Upper lobe of left lung (tissue), 6 donors: ENCODE results near the gene CBX3. TPM values are rescaled to one million over a fixed set of nuclear protein-coding genes. Genes with fewer than 3 reads are reported as not detected.
"Not testable (repeated sequence)": the region's sequence is repeated elsewhere in the genome, so short reads cannot be mapped to it uniquely, and the experiment has no call there.

ENCODE experiments used
- ATAC-seq, 2 donors: fragments of 200-7000 bp; cut with Tn5 transposase; one replicate each; pipeline ENCODE4 v1.9.1; 2022; ENCODE audit warnings: mild to moderate bottlenecking in 2 of 2, moderate library complexity in 2 of 2; ENCODE audit not compliant: low FRiP score in 2 of 2
- DNase-seq, 2 donors: peaks; one replicate each; pipeline ENCODE4 v3.0.0-alpha.2; 2019 to 2020
- H3K27ac ChIP-seq, 4 donors: fragments of 200-600 bp; sonication (generic); one replicate each; pipeline ENCODE4 v1.5.1; 2016 to 2019
- H3K27me3 ChIP-seq, 4 donors: fragments of 200-600 bp; sonication (generic); one replicate each; pipeline ENCODE4 v1.5.1; 2017 to 2019
- H3K36me3 ChIP-seq, 4 donors: fragments of 200-600 bp; sonication (generic); one replicate each; pipeline ENCODE4 v1.5.1; 2016 to 2019
- H3K4me1 ChIP-seq, 4 donors: fragments of 200-600 bp; sonication (generic); one replicate each; pipeline ENCODE4 v1.5.1; 2018 to 2019
- H3K4me3 ChIP-seq, 4 donors: fragments of 200-600 bp; sonication (generic); one replicate each; pipeline ENCODE4 v1.5.1; 2017 to 2019; ENCODE audit warnings: mild to moderate bottlenecking in 2 of 4, moderate library complexity in 1 of 4
- H3K9me3 ChIP-seq, 4 donors: fragments of 200-600 bp; sonication (generic); one replicate each; pipeline ENCODE4 v1.5.1; 2018 to 2019
- EP300 ChIP-seq, 4 donors: sonication (generic); formaldehyde crosslinking; IDR thresholded peaks; one replicate each; pipeline ENCODE4 v1.5.1; 2017; ENCODE audit warnings: antibody characterized with exemption in 4 of 4, control low read depth in 2 of 4
- POLR2A ChIP-seq, 4 donors: fragments of 450-650 bp; IDR thresholded peaks; one replicate each; pipeline ENCODE4 v1.5.1; 2016 to 2017; ENCODE audit warnings: antibody characterized with exemption in 4 of 4, mild to moderate bottlenecking in 2 of 4
- POLR2AphosphoS5 ChIP-seq, 2 donors: sonication (generic); formaldehyde crosslinking; IDR thresholded peaks; one replicate each; pipeline ENCODE4 v1.5.1; 2017; ENCODE audit warnings: antibody characterized with exemption in 2 of 2
- WGBS, 2 donors: methylation state at CpG; one replicate each; pipeline ENCODE4 v1.1.5; 2017 to 2018; 5-methylcytosine and 5-hydroxymethylcytosine counted together
- total RNA-seq, 6 donors: library from RNA; depleted of rRNA in 4 of 6; stranded (reverse); fragments of >200 nt in 4 of 6; gene quantifications; one replicate each; pipeline versions ENCODE4 v1.1.0 to v1.2.1, GENCODE V29; 2016 to 2021
- TF ChIP-seq, protein P1 (sequence below), 6 experiments: fragments of 450-650 bp in 4 of 6; fragments of 200-600 bp in 2 of 6; sonication (generic) in 2 of 6; IDR thresholded peaks; one replicate each; pipeline ENCODE4 v1.5.1; 2016 to 2019; ENCODE audit warnings: antibody characterized with exemption in 6 of 6
- donor health status: DM: no; HTN: no; CAD: no; lungs with moderate emphysema.
- donor health status: DM: no; HTN: yes; CAD: no; lungs with severe emphysema.

CBX3 gene
- total RNA-seq, 6 donors from 2014 or later: 59.0 to 116 (median 89.8) TPM

DNA sequence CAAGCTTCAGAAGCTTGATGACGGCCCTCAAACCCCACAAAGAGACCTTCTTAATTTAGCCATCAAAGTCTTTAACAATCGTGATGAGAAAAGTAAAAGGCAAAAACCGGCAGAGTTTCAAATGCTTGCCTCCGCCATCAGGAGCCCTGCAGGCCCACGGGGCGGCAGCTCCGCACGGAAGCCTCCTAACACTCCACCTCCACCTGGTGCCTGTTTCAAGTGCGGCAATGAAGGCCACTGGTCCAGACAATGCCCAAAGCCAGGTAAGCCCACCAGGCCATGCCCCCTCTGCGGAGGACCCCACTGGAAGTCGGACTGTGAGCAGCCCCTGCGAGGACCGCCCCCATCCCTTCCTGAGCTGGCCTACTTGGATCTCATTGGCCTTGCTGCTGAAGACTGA lies 43.6 kb downstream of the CBX3 start:
- no peak for TF ChIP-seq EP300 (IDR thresholded peaks at IDR 0.05)
- no peak for TF ChIP-seq POLR2AphosphoS5 (IDR thresholded peaks at IDR 0.05)
- TF ChIP-seq POLR2A (IDR thresholded peaks at IDR 0.05): no peak
- TF ChIP-seq, protein P1, sequence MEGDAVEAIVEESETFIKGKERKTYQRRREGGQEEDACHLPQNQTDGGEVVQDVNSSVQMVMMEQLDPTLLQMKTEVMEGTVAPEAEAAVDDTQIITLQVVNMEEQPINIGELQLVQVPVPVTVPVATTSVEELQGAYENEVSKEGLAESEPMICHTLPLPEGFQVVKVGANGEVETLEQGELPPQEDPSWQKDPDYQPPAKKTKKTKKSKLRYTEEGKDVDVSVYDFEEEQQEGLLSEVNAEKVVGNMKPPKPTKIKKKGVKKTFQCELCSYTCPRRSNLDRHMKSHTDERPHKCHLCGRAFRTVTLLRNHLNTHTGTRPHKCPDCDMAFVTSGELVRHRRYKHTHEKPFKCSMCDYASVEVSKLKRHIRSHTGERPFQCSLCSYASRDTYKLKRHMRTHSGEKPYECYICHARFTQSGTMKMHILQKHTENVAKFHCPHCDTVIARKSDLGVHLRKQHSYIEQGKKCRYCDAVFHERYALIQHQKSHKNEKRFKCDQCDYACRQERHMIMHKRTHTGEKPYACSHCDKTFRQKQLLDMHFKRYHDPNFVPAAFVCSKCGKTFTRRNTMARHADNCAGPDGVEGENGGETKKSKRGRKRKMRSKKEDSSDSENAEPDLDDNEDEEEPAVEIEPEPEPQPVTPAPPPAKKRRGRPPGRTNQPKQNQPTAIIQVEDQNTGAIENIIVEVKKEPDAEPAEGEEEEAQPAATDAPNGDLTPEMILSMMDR (IDR thresholded peaks at IDR 0.05): no peak
- no peaks in the 10 kb centered on the region for H3K27me3 ChIP-seq
- no peaks in the 10 kb centered on the region for H3K4me1 ChIP-seq
- H3K9me3 ChIP-seq: no peaks in the 10 kb centered on the region
- no peaks in the 10 kb centered on the region for H3K36me3 ChIP-seq
- ATAC-seq: no peak
- H3K4me3 ChIP-seq: no peak overlapping the region
- DNase-seq: peak in 1 of 2 donors; percentile 65
- 90 to 96% methylated on average over 5 to 11 of the region's 13 CpGs for WGBS, 2 donors
- no peak overlapping the region for H3K27ac ChIP-seq

DNA sequence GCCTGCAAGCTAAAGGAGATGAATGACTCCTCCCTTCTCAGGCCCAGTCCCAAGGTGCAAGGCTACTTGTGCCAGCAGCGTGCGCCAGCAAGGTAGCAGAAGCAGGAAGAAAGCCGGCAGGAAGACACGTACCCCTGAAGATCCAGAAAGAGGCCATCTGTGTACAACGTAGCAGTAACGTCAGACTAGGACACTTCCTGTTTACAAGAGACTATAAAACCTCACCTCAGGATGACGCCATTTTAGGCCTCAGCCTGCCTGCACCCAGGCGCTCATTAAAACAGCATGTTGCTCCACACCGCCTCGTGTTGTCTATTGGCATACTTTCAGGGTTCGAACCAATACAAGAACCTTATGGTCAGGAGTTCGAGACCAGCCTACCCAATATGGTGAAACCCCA lies 48.7 kb downstream of the CBX3 start:
- no peak for ATAC-seq
- WGBS, 2 donors: 81 to 85% methylated on average over 12 of the region's 12 CpGs
- H3K9me3 ChIP-seq: no peaks in the 10 kb centered on the region

GRCh38 chr7:26261866-26262265 lies 60.3 kb downstream of the CBX3 start:
- WGBS, 2 donors: 94 to 100% methylated on average over 12 to 20 of the region's 29 CpGs
- ATAC-seq, H3K27ac ChIP-seq, H3K36me3 ChIP-seq, H3K9me3 ChIP-seq, H3K4me3 ChIP-seq, H3K4me1 ChIP-seq, H3K27me3 ChIP-seq: not testable (repeated sequence)
- peak in 1 of 2 donors; percentile 65 for DNase-seq

More for the DNA sequence above, 48.7 kb downstream of the CBX3 start:
- TF ChIP-seq, protein P1 (IDR thresholded peaks at IDR 0.05): no peak
- TF ChIP-seq POLR2AphosphoS5 (IDR thresholded peaks at IDR 0.05): no peak
- TF ChIP-seq POLR2A (IDR thresholded peaks at IDR 0.05): no peak
- TF ChIP-seq EP300 (IDR thresholded peaks at IDR 0.05): no peak
- Histone ChIP-seq H3K27me3 (no peaks in the 10 kb centered on the region), H3K36me3 (no peaks in the 10 kb centered on the region), H3K27ac (no peak overlapping the region), H3K4me3 (no peak overlapping the region), H3K4me1 (no peaks in the 10 kb centered on the region)
- DNase-seq: no peak

Other genes with a start within 250 kb of the CBX3 start
- 10 to 100 TPM in 1 of 6 donors, 1 to 10 TPM in 5; 5.5 to 13.8 (median 7.0) TPM for gene NFE2L3, start 49.5 kb upstream of the CBX3 start, total RNA-seq
- gene HNRNPA2B1, start 999 bp upstream of the CBX3 start, total RNA-seq: 100 to 1,000 TPM; 192 to 416 (median 314) TPM
- gene SNX10, start 90.1 kb downstream of the CBX3 start, total RNA-seq: 10 to 100 TPM; 24.1 to 78.6 (median 36.4) TPM